GM21367 (cell line): ENCODE results near the gene RASGRF2.
"Not testable (repeated sequence)": the region's sequence is repeated elsewhere in the genome, so short reads cannot be mapped to it uniquely, and the experiment has no call there.

Experiments
- ATAC-seq: cut with Tn5 transposase; IDR thresholded peaks from one replicate; pipeline ENCODE4 v1.9.1; 2021; ENCODE audit not compliant: unreplicated experiment

The RASGRF2 gene

GRCh38 chr5:81068635-81069034 is 108.5 kb downstream of the RASGRF2 start:
- no peak for ATAC-seq

- ATAC-seq: no peak
These were observed 109.8 kb downstream of the RASGRF2 start for GRCh38 chr5:81069990-81070389.

GRCh38 chr5:81070571-81071255 is 110.5 kb downstream of the RASGRF2 start:
- ATAC-seq: no peak

- ATAC-seq: no peak
These were observed 114.9 kb downstream of the RASGRF2 start for GRCh38 chr5:81075041-81075440.

- ATAC-seq: no peak
These were observed 116.9 kb downstream of the RASGRF2 start for GRCh38 chr5:81077105-81077504.

GRCh38 chr5:81078930-81079329 is 118.8 kb downstream of the RASGRF2 start:
- no peak for ATAC-seq

- ATAC-seq: no peak
These were observed 120.8 kb downstream of the RASGRF2 start for GRCh38 chr5:81080809-81081460.

GRCh38 chr5:81081461-81081835 is 121.3 kb downstream of the RASGRF2 start:
- ATAC-seq: no peak

GRCh38 chr5:81086881-81087281 is 126.7 kb downstream of the RASGRF2 start:
- no peak for ATAC-seq

GRCh38 chr5:81091199-81091598 is 131.0 kb downstream of the RASGRF2 start:
- no peak for ATAC-seq

GRCh38 chr5:81093536-81094196 is 133.5 kb downstream of the RASGRF2 start:
- no peak for ATAC-seq

GRCh38 chr5:81095835-81096234 is 135.7 kb downstream of the RASGRF2 start:
- no peak for ATAC-seq

- ATAC-seq: no peak
These were observed 137.6 kb downstream of the RASGRF2 start for GRCh38 chr5:81097713-81098112.

- no peak for ATAC-seq
These were observed 145.2 kb downstream of the RASGRF2 start for GRCh38 chr5:81105261-81105877.

GRCh38 chr5:81115261-81115660 is 155.1 kb downstream of the RASGRF2 start:
- no peak for ATAC-seq

GRCh38 chr5:81117566-81117965 is 157.4 kb downstream of the RASGRF2 start:
- ATAC-seq: no peak

- ATAC-seq: no peak
These were observed 161.1 kb downstream of the RASGRF2 start for GRCh38 chr5:81121273-81121672.

- no peak for ATAC-seq
These were observed 161.9 kb downstream of the RASGRF2 start for GRCh38 chr5:81121836-81122630.

- ATAC-seq: not testable (repeated sequence)
These were observed 164.5 kb downstream of the RASGRF2 start for GRCh38 chr5:81124689-81125088.

GRCh38 chr5:81125959-81126358 is 165.8 kb downstream of the RASGRF2 start:
- no peak for ATAC-seq

- no peak for ATAC-seq
These were observed 168.3 kb downstream of the RASGRF2 start for GRCh38 chr5:81128416-81128815.
